ENCODE results near the gene MAP6.

DNA sequence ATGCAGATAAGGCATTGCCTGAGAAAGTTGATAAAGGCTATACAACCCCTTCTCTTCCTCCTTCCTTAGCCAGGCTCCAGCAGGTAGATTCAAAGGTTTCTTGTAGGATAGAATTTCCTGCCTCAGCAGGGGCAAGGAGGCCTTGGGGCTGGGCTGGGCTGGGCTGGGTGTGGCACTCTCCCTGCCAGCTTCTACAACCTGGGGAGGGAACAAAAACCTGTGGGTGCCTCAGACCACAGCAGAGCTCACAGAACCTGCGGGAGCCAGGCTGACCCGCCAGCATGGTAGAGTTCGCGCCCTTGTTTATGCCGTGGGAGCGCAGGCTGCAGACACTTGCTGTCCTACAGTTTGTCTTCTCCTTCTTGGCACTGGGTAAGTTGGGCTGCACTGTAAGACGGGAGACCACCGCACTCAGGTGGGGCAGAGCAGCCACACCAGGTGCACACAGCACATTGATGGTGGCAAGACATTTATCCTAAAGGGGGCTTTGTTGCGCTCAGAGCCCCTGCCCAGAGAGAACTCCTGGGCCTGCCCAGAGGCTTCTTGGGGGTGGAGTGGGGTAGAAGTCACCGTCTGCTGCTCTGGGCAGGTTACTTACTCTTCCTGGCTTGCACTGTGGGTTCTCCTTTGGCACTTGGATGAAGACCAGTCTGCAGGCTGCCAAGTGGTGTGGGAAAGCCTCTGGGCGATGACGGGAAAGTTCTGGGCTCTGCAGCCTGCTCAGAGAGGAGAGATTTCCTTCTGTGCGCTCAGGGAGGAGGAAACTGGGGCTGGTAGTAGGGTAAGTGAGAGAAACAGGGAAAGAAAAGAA lies 49.0 kb upstream of the MAP6 start, which contains the start of gene MOGAT2:
- TF ChIP-seq POLR2A (IDR thresholded peaks at IDR 0.05): no peak
- TF ChIP-seq, protein P1, sequence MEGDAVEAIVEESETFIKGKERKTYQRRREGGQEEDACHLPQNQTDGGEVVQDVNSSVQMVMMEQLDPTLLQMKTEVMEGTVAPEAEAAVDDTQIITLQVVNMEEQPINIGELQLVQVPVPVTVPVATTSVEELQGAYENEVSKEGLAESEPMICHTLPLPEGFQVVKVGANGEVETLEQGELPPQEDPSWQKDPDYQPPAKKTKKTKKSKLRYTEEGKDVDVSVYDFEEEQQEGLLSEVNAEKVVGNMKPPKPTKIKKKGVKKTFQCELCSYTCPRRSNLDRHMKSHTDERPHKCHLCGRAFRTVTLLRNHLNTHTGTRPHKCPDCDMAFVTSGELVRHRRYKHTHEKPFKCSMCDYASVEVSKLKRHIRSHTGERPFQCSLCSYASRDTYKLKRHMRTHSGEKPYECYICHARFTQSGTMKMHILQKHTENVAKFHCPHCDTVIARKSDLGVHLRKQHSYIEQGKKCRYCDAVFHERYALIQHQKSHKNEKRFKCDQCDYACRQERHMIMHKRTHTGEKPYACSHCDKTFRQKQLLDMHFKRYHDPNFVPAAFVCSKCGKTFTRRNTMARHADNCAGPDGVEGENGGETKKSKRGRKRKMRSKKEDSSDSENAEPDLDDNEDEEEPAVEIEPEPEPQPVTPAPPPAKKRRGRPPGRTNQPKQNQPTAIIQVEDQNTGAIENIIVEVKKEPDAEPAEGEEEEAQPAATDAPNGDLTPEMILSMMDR (IDR thresholded peaks at IDR 0.05): no peak

Data from right lobe of liver (tissue), 4 donors.